Skin epidermis (tissue), 12 donors: ENCODE results near the gene WDFY4.

Experiments
- H3K27ac ChIP-seq, 21 experiments: fragments of 200-600 bp; sonication (generic) in 11 of 21; one replicate each; pipeline ENCODE4 v1.5.0; 2020; ENCODE audit warnings: mild to moderate bottlenecking in 3 of 21, inconsistent platforms in 2 of 21, moderate library complexity in 2 of 21
- H3K4me3 ChIP-seq, 7 experiments: fragments of 200-600 bp; sonication (generic) in 2 of 7; one replicate each; pipeline ENCODE4 v1.5.0; 2020; ENCODE audit warnings: inconsistent platforms in 2 of 7, mild to moderate bottlenecking in 2 of 7, moderate library complexity in 1 of 7

Gene WDFY4

DNA sequence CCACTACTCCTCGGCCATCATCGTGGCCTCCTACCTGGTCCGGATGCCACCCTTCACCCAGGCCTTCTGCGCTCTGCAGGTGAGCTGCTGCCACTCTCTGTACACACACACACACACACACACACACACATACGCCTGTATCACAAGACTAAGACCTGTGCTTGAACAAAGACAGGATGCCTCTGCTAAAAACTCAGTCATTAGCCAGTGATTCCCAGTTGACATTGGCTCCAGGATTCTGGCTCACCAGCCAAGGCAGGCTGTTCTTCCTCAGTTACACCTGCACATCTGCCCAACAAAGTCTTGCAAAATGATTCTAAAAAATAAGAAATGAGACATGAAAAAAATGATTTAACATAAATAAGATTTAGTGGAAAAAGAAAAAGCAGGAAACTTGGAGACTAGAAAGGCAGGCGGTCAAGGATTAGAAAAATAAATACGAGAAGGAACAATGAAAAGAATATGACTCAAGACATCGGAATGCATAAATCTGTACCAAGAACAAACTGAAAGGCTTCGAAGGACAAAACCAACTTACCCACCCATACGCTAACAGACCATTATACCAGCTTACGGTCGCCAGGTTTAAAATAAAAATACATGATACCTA, 262.3 kb downstream of the WDFY4 start:
- no peak overlapping the region for H3K27ac ChIP-seq
- H3K4me3 ChIP-seq: no peak overlapping the region

DNA sequence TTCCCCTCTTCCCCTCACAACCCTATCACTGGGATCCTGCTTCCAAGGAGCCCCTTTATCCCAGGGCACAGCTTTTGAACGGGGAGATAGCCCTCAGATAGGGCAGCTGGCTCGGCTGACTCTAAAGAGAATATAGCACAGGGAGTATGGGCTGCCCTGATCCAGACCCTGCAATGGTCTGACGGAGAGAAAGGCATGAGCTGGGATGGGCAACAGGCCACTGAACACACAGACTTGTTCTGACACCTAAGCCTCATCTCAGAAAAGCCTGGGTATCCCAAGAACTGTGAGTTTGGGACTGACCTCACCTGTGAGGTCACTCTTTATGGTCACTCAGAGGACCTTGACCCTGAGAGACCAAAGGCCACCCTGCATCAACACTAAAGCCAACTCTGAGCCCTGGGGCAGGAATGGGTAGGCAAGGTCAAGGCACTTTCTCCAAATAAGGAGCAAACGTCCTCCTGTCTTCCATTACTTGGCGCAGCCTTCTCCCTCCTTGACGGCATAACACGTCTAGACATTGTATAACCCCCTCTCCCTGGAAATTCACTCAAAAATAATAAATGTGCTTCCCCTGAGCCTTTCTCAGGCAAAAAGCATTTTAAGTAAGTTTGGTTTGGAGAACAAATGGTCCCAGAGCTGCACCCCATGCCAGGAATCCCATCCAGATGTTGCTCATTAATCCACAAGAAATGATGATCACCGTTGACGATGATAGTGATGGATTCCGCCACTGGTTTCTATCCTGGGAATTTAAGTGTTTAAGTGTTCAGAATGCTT, 263.2 kb downstream of the WDFY4 start:
- Histone ChIP-seq H3K4me3 (no peak overlapping the region), H3K27ac (no peak overlapping the region)

DNA sequence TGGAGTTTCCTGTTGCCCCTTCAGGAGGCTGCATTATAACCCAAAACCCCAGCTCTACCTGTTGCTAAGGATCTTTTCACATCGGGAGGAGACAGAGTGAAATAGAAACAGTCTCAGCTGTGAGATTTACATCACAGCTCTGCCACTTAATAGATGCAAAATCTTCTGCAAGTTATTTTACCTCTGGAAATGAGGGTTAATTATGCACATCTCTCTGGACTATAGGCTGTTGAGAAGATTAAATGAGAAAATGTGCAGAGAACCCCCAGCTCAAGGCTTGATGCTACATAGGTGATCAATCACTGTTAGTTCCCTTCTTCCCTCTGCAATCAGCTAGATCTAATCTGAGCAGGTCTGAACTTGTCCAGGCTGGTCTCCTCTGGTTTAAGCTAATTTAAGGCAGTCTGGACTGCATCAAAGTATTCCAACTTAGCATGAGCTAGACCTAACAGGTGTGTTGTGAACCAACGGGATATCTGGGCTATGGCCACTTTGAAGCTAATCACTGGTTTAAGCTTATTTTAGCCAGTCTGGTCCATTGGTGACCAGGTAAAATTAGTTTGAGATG, 263.9 kb downstream of the WDFY4 start:
- Histone ChIP-seq H3K27ac (no peak overlapping the region), H3K4me3 (no peak overlapping the region)

DNA sequence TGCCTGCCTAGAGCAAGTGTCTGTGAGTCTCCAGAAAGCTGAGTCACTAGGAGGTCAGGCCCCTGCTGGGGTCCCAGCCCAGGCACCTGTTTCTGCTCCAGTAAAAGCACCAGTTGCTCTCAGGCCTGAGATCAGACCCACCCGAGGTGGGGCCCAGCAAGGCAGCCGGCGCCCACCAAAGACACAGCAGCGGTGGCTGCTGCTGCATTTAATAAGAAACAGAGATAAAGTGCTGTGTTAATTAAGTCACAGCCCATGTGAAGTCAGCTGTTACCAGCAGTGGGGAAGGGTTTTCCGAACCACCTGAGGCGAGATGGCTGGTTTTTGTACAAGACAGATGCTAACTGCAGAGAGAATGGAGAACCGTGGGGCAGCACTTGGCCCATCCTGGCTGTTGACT, 267.0 kb downstream of the WDFY4 start:
- H3K4me3 ChIP-seq: no peak overlapping the region
- no peak overlapping the region for H3K27ac ChIP-seq

DNA sequence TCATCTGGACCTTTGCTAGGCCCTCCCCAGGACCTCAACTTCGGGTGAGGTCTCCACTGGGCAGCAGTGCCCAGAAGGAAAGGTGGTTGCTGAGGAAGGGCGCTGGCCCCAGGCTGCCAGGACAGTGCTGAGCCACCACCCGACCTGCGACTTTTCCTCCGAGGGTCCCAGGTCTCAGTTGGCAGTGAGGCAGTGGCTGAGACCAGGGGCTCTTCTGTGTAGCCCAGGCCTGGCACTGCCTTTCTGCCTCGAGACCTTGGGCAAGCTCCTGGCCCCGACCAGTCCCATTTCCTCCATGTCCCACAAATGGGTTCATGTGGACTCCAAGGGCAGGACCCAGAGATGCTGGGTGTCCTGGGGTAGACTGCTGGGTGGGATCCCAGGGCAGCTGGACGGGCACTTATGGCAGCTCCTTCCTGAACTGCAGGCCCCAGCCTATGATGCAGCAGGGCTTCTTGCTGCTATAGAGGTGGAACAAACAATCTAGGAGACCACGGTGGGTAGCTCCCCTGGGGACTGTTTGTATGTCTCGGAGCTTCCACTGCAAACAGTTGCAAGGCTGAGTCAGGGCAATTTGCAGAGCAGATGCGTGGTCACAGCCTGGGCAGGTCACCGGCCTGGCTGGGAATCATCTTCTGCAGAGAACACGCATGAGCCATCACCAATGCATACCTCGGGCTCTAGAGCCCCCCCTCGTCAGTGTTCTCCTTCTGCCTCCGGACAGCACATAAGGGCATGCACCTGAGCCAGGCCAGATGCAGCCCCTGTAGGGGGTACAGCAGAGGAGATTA, 272.9 kb downstream of the WDFY4 start:
- no peak overlapping the region for H3K4me3 ChIP-seq

DNA sequence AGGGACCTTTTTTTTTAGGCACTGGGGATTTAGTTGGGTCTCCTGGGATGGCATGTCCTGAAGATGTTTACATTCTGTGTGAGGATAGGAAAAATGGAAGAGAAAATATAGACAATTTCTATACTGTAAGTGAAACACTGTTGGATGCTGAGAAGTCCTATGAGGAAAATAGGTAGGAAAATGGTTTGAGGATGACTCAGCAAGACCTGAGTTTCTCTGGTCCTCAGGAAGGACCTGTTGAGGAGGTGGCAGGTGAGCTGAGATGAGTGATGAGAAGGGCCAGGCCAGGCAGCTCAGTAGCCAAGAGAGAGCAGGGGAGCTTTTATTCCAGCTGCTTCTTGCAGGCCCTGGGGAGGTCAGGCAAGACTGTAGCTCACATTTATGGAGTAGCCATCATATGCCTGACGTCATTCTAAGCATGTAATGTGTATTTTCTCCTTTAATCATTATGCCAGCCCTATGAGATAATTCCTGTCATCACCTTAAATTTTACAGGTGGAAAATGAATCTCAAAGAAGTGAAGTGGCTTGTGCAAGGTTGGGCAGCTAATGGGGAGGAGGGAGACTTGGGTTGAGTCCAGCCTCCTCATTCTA, 274.0 kb downstream of the WDFY4 start:
- no peak overlapping the region for H3K27ac ChIP-seq
- no peak overlapping the region for H3K4me3 ChIP-seq

More for the DNA sequence above, 272.9 kb downstream of the WDFY4 start:
- no peak overlapping the region for H3K27ac ChIP-seq

DNA sequence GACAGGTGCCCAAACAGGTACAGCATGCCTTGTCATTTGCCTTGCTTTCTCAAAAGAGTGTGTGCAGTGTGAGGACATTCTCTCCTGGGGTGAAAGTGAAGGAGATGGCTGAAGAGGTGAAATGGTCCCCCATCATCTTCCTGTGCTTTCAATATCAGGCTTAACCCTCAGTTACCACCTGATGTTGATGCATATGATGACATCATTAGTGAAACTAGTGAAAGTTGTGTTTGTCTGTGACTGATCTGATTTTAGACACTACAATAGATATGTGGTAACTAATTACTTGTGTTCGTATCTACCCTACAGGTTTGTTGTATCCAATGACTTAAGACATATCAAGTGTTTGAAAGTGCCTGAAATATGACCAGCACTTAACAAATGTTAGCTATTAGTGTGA, 279.4 kb downstream of the WDFY4 start:
- Histone ChIP-seq H3K4me3 (no peak overlapping the region), H3K27ac (no peak overlapping the region)

DNA sequence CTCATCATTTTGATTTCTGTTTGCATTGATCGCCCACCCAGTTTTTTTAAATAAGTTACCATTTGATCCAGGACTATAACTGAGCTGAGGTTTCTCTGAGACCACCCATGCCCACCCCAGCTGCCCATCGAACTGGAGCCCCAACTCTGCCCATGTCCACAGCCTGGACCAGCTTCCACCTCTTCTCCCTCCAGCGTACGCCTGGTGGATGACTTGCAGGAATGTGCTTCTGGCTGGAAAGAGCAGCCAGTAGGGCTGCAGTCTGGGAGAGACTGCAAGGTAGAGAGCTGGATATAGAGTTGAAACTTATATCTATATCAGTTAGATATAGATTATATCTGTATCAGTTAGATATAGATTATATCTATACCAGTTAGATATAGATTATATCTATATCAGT, 280.8 kb downstream of the WDFY4 start:
- no peak overlapping the region for H3K4me3 ChIP-seq
- no peak overlapping the region for H3K27ac ChIP-seq

DNA sequence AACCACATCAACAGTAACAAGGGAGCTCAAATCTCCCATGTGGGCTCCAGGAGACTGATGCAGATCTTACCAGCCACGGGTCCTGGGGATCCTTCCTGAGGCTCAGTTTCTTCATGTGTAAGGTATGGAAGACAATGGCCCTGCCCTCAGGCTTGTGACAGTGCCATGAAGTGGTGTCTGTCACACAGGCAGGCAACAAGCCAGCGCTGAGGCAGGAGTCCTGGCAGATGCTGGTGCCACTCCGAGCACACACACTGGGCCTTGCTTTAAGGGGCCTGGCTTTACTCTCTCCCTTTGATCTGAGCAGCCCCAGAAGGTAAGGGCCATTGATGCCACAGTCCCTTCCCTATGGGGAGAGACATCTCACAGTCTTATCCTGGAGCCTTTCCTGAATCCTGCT, 283.4 kb downstream of the WDFY4 start:
- no peak overlapping the region for H3K4me3 ChIP-seq

DNA sequence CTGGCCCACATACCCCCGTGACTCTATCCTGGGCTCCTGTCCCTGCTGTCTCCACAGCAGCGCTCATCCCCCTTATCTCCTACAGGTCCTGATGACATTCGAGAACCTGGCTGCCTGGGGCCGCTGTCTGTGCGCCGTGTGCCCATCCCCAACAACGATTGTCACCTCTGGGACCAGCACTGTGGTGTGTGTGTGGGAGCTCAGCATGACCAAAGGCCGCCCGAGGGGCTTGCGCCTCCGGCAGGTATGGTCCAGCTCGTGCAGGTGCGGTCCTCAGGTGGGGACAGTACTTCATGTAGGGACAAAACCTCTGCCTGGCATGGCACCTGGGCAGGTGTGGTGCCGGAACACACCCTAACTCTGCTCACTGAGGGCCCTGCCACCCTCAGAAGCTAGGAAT, 285.4 kb downstream of the WDFY4 start:
- Histone ChIP-seq H3K27ac (no peak overlapping the region), H3K4me3 (no peak overlapping the region)

More for the DNA sequence above, 283.4 kb downstream of the WDFY4 start:
- no peak overlapping the region for H3K27ac ChIP-seq

DNA sequence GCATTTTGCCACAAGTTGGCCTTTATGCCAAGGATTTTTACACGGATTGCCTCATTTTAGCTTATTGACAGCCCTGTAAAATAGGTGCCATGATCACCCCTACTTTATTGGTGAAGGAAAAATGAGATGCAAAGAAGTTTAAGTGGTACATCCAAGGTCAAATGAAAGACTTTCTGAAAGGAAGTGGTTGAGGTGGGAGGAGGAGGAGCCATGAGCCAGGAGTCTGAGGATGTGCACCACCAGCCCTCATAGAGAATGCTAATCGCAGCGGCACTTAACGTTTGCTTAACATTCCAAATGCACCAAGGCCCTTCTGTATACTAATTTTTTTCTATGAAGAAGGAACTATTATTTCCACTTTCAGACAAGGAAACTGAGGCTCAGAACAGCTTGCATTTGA, 286.0 kb downstream of the WDFY4 start:
- Histone ChIP-seq H3K27ac (no peak overlapping the region), H3K4me3 (no peak overlapping the region)

DNA sequence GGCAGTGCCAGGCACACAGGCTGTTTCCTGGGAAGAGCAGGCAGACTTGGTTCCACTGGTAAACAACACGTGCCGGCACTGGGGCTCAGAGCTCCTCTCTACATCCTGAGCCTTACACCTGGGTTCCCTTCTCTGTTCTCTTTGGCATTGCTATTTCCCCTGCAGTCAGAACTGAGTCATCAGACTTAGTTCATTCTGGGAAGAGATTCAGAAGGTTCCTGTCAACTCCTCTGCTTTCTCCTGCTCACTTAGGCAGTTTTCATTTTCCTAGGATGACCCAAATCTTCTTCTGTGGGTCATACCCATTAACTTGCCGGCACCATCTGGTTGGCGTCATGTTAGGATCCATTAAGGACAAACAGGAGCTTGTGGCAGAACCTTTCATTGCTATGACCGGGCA, 288.4 kb downstream of the WDFY4 start:
- Histone ChIP-seq H3K4me3 (no peak overlapping the region), H3K27ac (no peak overlapping the region)

DNA sequence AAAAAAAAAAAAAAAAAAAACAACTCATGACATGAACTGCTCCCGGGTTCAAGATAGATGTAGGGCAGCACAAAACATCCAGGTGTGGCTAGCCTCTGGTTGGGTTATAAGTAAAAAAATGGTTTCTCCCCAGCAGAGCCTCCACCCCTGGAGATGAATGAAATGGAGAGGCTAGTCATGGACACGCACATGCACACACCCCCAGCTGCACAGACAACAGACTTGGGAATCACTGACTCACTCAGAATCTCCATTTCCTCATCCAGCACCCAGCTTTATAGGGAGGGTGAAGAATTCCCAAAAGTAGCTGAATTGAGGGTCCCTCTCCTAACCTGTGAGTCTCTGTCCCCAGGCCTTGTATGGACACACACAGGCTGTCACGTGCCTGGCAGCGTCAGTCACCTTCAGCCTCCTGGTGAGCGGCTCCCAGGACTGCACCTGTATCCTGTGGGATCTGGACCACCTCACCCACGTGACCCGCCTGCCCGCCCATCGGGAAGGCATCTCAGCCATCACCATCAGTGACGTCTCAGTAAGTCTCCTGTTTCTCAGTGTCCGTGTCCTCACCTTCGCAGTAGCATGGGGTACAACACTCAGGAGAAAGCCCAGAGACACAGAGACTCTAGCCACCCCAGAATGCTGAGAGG, 290.0 kb downstream of the WDFY4 start:
- no peak overlapping the region for H3K27ac ChIP-seq
- H3K4me3 ChIP-seq: no peak overlapping the region

DNA sequence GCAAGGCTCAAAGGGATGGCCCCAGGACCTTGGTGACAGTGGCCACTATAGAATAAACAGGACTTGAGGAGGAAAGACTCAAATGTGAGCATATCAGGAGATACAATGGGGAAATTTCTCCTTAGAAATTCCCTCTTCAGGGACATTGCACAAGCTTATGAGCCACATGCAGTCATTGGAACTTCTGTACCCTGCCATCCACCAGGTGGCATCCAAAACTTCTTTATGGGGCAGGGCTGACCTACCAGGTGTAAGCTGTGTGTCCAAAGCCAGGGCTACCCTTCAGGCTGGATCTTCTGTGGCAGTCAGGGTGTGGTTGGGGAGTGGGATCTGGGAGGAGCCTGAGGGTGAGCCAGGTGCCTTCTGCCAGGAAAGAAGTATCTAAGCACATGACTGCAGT, 291.5 kb downstream of the WDFY4 start:
- no peak overlapping the region for H3K4me3 ChIP-seq
- no peak overlapping the region for H3K27ac ChIP-seq

DNA sequence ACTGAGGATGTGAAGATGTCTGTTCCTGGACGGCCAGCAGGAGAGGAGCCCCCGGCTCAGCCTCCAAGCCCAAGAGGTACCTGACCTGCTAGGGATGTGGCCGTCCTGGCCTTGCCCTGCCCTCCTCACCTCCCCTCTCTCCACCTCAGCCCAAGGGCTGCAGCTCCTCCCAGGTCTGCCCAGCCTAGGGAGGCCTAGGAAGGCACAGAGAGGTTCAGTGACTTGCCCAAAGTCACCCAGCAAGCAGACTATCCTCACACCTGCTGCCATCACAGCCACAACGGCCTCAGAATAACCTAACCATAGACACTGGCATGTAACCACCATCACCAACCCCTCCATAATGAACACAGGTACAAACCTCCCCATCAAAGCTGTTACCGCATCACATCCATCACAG, 293.6 kb downstream of the WDFY4 start:
- Histone ChIP-seq H3K4me3 (no peak overlapping the region), H3K27ac (no peak overlapping the region)

DNA sequence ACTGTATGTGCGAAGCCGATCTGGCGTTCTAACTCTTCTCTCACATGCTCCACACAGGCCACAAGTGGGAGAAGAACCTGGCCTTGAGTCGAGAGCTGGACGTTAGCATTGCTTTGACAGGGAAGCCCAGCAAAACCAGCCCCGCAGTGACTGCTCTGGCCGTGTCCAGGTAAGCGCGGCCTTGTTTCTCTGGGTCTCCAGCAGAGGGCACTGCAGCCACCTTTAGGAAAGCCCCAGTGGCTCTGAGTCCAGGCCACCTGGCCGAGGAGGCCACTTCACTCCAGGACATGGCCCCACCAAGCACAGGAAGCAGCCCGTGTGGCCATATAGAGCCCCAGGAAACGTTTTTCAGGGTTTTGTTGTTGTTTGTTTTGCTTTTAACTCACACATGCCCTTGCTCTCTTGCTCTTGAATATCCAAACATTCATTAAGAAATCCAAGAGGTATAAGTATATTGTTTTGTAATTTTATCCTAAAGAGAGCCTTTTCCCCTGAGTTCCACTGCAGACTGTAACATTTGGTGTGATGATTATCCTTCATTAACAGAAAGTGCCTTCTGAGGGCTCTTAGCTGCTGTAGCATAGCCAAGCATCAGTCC, 296.7 kb downstream of the WDFY4 start:
- peak overlapping the region in 1 of 21 experiments; percentile 57 for H3K27ac ChIP-seq
- no peak overlapping the region for H3K4me3 ChIP-seq

DNA sequence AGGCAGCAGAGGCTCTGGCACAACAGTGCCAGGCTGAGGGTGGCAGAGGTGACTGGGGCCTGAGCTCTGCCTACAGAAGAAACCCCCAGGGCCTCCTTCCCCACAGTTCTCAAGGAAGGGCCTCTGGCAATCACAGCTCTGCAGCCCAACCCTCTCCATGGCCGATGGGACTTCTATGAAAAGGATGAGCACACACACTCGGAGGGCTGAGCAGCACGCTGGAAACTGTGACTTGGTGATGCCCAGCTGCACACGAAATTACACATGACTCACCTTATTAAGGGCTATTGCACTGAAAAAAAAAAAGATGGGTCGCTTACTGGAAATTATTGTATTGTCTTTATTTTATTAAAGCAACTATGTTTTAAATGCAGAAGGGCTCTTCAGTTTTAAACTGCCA, 297.9 kb downstream of the WDFY4 start:
- no peak overlapping the region for H3K27ac ChIP-seq
- H3K4me3 ChIP-seq: no peak overlapping the region

DNA sequence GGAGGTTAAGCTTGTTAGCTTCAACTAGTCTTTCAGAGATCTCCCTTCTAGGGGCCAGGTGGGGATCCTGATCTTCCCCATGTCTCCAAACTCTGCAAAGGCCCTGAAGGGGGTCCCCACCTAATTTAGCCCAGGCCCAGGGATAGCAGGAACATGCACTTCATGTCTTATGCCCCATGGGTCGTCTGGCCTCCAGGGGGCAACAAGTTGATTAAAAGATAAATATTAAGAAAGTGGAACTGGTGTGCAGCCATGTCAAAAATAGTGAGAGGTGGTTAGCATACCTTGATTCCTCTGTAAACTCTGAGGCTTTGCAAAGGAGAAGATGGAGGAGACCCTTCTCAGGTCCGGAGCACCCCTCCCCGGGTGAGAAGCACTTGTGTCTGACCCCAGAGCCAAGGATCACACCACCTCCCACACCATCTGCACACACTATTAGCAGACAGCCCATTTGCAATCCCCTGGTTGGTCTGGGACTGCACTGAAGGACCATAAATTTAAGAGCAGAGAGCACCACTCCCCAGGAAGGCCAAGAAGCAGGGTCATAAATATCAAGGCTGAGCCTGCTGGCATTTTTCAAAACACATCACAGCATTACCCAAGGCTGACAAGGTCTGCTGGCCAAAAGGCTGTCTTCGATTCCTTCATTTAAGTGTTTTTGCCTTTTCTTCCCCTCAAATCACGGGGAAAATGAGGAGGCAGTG, 299.1 kb downstream of the WDFY4 start:
- Histone ChIP-seq H3K27ac (no peak overlapping the region), H3K4me3 (no peak overlapping the region)
